Caki2 (cell line): ENCODE results near the gene RUSC1. TPM values are rescaled to one million over a fixed set of nuclear protein-coding genes. Genes with fewer than 3 reads are reported as not detected.
A peak's percentile ranks its signal among the peaks of the same experiment; 100 is the strongest.
"Not testable (repeated sequence)": the region's sequence is repeated elsewhere in the genome, so short reads cannot be mapped to it uniquely, and the experiment has no call there.

ENCODE experiments used
- DNase-seq: peaks from one replicate; pipeline ENCODE4 v3.0.0-alpha.2; 2015; ENCODE audit warnings: low read depth
- in situ Hi-C: cut with HindIII; loops from 2 replicates; pipeline ENCODE4 v1.10.0; 2016; ENCODE audit warnings: low sequenced_read_pairs, low pct_unique_long_range_greater_than_20kb, mixed read lengths
- total RNA-seq: library from RNA; depleted of rRNA; stranded (reverse); fragments of >200 nt; shearing (Covaris generic); gene quantifications from 2 replicates; pipeline ENCODE4 v1.2.3, GENCODE V29; 2014; ENCODE audit warnings: low replicate concordance; rRNA removed

RUSC1 gene
- 22.6 and 24.3 TPM in 2 replicates for total RNA-seq

GRCh38 chr1:155320661-155321617 is at the start of gene RUSC1:
TSS of gene RUSC1 (plus strand) at chr1:155320894. CDS start at chr1:155321774, 880 bp downstream.
- in situ Hi-C loops: no loop called here
- no peak for DNase-seq

- in situ Hi-C loops: no loop called here
- peak; percentile 57 for DNase-seq
These were observed 48.0 kb upstream of the RUSC1 start for GRCh38 chr1:155272466-155273342.

- peak; percentile 93 for DNase-seq
- in situ Hi-C loops: no loop called here
These were observed 47.1 kb upstream of the RUSC1 start, which contains the start of gene CLK2 for GRCh38 chr1:155273343-155274245. TSS of gene CLK2 (minus strand) at chr1:155273504. CDS start at chr1:155270977, 2,527 bp downstream.

- in situ Hi-C loops: no loop called here
These were observed 43.4 kb upstream of the RUSC1 start, which contains the start of gene HCN3 for GRCh38 chr1:155277070-155277901. TSS of gene HCN3 (plus strand) at chr1:155277463. CDS start at chr1:155277591, 128 bp downstream.

GRCh38 chr1:155277902-155278688 is 42.6 kb upstream of the RUSC1 start:
- in situ Hi-C loops: no loop called here
- DNase-seq: peak; percentile 65

More at GRCh38 chr1:155277070-155277901, 43.4 kb upstream of the RUSC1 start, which contains the start of gene HCN3:
- peak; percentile 94 for DNase-seq

- no peak for DNase-seq
- in situ Hi-C loops: no loop called here
These were observed 42.0 kb upstream of the RUSC1 start for GRCh38 chr1:155278689-155279160.

GRCh38 chr1:155279268-155279667 is 41.4 kb upstream of the RUSC1 start:
- DNase-seq: no peak
- in situ Hi-C loops: no loop called here

- no peak for DNase-seq
- in situ Hi-C loops: no loop called here
These were observed 38.1 kb upstream of the RUSC1 start for GRCh38 chr1:155282488-155283091.

GRCh38 chr1:155284476-155284875 is 36.2 kb upstream of the RUSC1 start:
- in situ Hi-C loops: no loop called here

GRCh38 chr1:155285063-155285462 is 35.6 kb upstream of the RUSC1 start:
- in situ Hi-C loops: no loop called here

More at GRCh38 chr1:155284476-155284875, 36.2 kb upstream of the RUSC1 start:
- DNase-seq: no peak

GRCh38 chr1:155285631-155286044 is 35.1 kb upstream of the RUSC1 start:
- DNase-seq: no peak
- in situ Hi-C loops: no loop called here

More at GRCh38 chr1:155285063-155285462, 35.6 kb upstream of the RUSC1 start:
- no peak for DNase-seq

GRCh38 chr1:155286544-155286943 is 34.1 kb upstream of the RUSC1 start:
- no peak for DNase-seq

GRCh38 chr1:155287987-155288543 is 32.6 kb upstream of the RUSC1 start:
- in situ Hi-C loops: no loop called here
- DNase-seq: no peak

More at GRCh38 chr1:155286544-155286943, 34.1 kb upstream of the RUSC1 start:
- in situ Hi-C loops: no loop called here

GRCh38 chr1:155291006-155291405 is 29.7 kb upstream of the RUSC1 start:
- in situ Hi-C loops, DNase-seq: not testable (repeated sequence)

GRCh38 chr1:155293086-155293749 is 27.5 kb upstream of the RUSC1 start:
- no peak for DNase-seq
- in situ Hi-C loops: no loop called here
